Hematopoietic multipotent progenitor cell treated with erythropoietin and hydrocortisone succinate and interleukin-3 and kit ligand, for 6 days (in vitro differentiated cells): ENCODE data around the gene ZCCHC17.
A peak's percentile ranks its signal among the peaks of the same experiment; 100 is the strongest.

Experiments
- DNase-seq: peaks from one replicate; pipeline ENCODE4 v3.0.0-alpha.2; 2015

ZCCHC17 gene

GRCh38 chr1:31396633-31397351 lies 100.0 kb downstream of the ZCCHC17 start:
- peak; percentile 57 for DNase-seq

DNA sequence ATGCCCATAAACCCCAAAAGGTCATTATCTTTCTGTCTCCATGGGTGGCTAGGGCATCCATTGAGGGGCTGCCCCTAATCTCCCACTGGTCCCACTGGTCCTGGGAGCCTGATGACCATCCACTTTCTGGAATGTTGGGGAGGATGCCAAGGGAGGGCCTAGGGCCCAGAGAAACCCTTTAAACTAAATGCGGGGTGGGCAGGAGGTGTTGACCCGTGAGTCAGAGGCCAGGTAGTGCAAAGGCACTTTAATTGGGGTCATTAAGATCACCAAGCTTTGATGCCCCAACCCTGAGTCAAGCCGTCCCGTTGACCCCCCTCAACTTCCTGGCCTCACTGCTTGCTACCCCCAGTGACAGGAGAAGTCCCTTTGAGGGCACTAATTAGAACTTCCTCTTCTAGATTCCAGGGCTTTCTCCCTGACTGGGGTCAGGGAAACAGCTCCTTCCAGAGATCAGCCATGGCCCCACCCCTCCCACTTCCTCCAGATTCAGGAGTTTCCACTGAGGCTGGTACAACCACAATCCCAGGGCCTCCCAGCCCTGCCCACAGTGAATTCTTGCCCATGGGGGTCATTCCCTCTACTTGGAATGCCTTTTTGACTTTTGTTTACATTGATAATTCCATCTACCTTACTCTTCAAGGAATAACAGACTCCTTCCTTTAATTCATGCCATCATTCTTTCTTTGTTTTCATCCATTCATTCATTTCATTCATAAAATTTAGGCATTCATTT lies 100.7 kb downstream of the ZCCHC17 start:
- DNase-seq, result no peak

GRCh38 chr1:31398246-31398645 lies 101.4 kb downstream of the ZCCHC17 start:
- no peak for DNase-seq

- DNase-seq, result no peak
Measured at GRCh38 chr1:31399976-31400375, 103.1 kb downstream of the ZCCHC17 start.

DNA sequence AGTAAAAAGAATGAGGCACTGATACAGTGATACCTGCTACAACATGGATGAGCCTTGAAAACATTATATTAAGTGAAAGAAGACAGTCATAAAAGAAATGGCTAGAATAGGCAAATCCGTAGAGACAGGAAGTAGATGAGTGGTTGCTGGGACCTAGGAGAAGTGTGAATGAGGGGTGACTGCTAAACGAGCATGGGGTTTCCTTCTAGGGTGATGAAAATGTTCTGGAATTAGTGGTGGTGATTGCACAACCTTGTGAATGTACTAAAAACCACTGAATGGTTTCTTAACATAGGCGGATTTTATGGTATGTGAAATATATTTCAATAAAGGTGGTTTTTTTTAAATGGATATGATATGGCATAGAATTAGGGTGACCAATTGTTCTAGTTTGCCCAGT lies 103.6 kb downstream of the ZCCHC17 start:
- DNase-seq, result no peak

GRCh38 chr1:31401241-31401640 lies 104.4 kb downstream of the ZCCHC17 start:
- DNase-seq, result no peak

DNA sequence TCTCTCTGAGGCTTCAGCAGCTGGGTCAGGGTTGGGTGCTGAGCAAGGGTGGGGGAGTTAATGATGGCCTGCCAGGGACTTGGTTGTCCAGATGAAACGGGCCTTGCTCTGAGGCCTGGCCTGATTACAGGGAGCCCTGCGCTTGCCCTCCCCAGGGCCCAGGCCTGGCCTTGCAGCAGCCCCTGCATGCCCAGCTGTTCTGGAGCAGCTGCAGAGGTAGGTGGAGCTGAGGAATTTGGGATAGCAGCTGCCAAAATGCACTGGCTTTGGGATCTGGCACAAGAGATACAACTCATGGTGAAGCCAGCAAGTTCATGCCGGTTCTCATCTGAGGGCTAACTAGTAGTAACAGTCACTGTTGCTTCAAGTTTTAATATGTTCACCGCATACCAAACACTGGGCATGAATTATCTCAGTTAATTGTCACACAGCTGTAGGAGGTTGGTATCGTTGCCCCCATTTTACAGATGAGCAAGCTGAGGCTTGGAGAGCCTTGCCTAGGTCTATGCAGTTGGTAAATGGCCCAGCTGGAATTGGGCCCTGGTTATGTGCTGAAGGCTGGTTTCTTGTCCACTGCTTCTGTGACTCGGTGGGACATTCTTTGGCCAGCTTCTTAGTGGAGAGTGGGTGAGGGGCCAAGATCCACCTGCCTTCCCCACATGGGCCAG lies 108.9 kb downstream of the ZCCHC17 start:
- DNase-seq, result no peak

DNA sequence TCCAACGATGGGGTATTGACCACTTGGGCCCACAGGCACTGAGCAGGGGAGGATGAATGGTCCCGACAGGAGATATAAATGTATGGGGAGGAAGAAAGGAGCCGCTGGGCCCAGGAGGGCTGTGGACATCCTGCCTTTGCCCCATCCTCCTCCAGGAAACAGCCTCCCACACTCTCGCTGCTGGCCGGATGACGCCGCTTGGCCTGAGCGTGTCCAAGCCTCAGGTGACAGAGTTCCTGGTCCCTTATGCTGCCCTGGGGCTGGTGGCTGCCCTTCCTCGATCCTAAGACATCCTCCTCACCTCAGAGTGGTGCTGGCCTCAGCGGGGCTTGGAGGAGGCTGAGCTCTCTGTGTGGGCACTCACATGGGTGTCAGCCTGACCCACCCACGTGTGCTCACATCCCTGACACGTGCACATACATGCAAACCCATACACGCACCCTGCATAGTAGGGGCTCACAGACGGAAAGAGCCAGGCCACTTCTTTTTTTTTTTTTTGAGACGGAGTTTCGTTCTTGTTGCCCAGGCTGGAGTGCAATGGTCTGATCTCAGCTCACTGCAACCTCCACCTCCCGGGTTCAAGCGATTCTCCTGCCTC lies 110.3 kb downstream of the ZCCHC17 start:
- DNase-seq, result no peak

- no peak for DNase-seq
Measured at GRCh38 chr1:31408788-31409318, 112.0 kb downstream of the ZCCHC17 start.

DNA sequence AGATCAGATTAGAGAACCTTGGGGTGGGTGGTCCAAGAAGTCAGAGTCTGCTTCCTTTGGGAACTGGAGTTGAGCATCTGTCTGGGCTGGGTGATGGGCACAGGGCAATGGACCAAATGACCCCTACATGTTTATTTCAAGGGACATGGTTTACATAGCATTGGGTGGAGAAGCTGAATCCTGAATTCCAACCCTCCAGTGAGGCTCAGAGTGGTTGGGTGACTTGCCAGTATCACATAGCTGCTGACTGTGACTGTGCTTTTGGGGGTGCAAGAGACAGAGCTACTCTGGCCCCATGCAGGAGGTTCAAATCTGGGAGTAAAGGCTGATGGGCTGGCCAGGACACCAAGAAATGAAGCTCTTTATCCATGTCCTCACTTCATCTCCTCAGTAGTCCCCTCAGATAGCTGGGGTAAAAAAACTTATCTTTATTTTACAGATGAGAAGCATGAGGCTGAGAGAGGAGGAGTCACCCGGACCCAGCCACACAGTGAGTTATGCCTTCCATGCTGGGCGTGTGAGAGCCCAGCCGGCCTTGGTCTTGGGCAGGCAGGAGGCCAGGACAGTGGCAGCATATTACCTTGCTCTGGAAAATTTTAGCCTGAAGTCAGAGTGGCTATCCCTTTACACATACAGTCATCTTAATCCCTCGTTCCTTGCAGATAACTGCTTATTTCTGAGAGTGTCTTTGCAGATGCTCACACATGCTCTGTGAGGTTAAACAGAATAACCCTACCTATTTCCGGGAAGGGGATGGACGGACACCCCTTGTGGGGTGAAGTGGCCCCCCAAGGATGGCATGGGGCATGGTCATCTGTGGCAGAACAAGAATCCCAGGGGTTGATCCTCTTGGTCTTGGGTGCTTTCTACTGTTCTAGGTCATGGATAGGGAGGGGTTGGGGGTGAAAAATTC lies 113.4 kb downstream of the ZCCHC17 start:
- peak; percentile 92 for DNase-seq

DNA sequence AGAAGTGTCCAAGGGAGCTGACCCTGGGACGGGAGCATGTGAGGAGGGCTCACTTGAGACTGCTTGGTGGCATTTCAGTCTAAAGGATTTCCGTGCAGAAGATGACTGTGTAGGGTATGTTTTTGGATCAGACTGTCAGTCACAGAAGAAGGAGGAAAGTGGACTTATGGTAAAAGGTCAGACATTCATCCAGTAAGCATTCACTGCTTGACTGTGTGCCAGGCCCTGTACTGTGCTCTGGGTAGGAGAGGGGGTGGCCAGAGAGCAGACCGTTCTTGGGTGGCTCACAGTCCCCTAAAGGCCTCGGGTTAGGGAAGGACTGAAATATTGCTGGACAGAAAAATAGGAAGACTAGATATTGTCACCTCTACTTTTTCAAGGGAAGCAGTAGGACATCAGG lies 114.0 kb downstream of the ZCCHC17 start:
- no peak for DNase-seq

DNA sequence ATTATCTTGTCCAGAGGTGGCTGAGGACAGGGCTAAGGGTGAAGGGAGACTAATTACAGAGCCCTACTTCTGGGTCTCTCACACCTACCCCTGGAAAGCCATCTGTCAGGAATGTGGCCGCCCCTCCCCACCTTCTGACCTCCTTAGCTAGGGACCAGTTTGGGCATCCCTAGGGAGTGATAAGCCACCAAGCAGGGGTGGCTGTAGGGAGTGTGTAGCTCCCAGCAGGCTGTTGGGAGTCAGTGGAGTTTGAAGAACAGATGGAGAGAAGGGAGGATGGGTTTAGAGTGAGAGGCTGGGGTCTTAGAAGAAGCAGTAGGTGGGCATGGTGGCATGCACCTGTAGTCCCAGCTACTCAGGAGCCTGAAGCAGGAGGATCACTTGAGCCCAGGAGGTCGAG lies 115.4 kb downstream of the ZCCHC17 start:
- DNase-seq, result no peak

- peak; percentile 41 for DNase-seq
Measured at GRCh38 chr1:31412732-31413404, 116.0 kb downstream of the ZCCHC17 start, which contains the start of gene SERINC2. SERINC2 (plus strand) TSS chr1:31413213; CDS start chr1:31413266, 53 bp downstream.

DNA sequence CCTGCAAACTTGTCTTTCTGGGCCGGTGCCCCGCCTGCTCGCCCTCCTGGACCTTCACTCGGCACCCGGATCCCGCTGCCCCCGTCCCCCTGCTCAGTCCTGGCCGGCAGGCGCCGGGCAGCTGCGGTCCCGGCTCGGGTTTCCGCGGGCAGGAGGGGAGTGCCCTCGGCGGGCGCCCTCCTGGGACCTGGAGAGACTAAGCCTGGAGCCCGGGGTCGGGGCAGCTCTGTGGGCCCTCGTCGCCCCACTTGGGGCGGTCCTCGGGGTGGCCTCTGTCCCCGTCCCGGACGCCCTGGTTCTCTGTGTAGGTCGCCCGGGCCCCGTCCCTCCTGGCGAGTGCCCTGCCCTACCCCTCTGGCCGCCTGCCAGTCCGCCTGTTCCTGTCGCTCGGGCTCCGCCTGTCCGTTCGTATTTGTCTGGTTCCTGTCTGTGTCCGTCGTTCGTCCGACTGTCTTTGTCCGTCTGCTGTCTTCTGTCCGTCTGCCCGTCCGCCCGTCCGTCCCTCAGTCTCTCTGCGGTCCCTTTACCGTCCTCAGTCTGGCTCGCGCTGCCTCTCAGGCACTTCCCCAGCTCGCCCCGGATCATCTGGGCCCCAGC lies 116.7 kb downstream of the ZCCHC17 start:
- DNase-seq, result peak; percentile 88
